Measurements from ENCODE around the gene FOXP4.
A peak's percentile ranks its signal among the peaks of the same experiment; 100 is the strongest.

Gene FOXP4

GRCh38 chr6:41553405-41553999, 7.3 kb downstream of the FOXP4 start:
- Histone ChIP-seq H3K9me3 (ENCODE audit: control insufficient read depth, low read length) (no peaks in the 10 kb centered on the region), H3K4me3 (ENCODE audit: low read length) (no peak overlapping the region), H3K4me1 (ENCODE audit: control insufficient read depth, insufficient read depth, low read length) (peaks cover 71% of the 10 kb centered on the region), H3K27me3 (ENCODE audit: control insufficient read depth, insufficient read depth, low read length) (no peaks in the 10 kb centered on the region), H3K36me3 (ENCODE audit: control insufficient read depth, insufficient read depth, low read length) (peaks cover 4% of the 10 kb centered on the region), H3K9ac (ENCODE audit: low read length) (no peak overlapping the region)

GRCh38 chr6:41555326-41556300, 9.4 kb downstream of the FOXP4 start:
- Histone ChIP-seq H3K4me1 (ENCODE audit: control insufficient read depth, insufficient read depth, low read length) (peaks cover 71% of the 10 kb centered on the region), H3K27me3 (ENCODE audit: control insufficient read depth, insufficient read depth, low read length) (no peaks in the 10 kb centered on the region), H3K36me3 (ENCODE audit: control insufficient read depth, insufficient read depth, low read length) (peaks cover 7% of the 10 kb centered on the region), H3K9me3 (ENCODE audit: control insufficient read depth, low read length) (no peaks in the 10 kb centered on the region), H3K4me3 (ENCODE audit: low read length) (no peak overlapping the region), H3K9ac (ENCODE audit: low read length) (peak overlapping the region; percentile 12)

- Histone ChIP-seq H3K36me3 (ENCODE audit: control insufficient read depth, insufficient read depth, low read length) (peaks cover 7% of the 10 kb centered on the region), H3K4me1 (ENCODE audit: control insufficient read depth, insufficient read depth, low read length) (peaks cover 70% of the 10 kb centered on the region), H3K9me3 (ENCODE audit: control insufficient read depth, low read length) (no peaks in the 10 kb centered on the region), H3K9ac (ENCODE audit: low read length) (no peak overlapping the region), H3K27me3 (ENCODE audit: control insufficient read depth, insufficient read depth, low read length) (no peaks in the 10 kb centered on the region), H3K4me3 (ENCODE audit: low read length) (no peak overlapping the region)
Observed at GRCh38 chr6:41557335-41557734, 11.2 kb downstream of the FOXP4 start.

GRCh38 chr6:41558033-41558807, 12.0 kb downstream of the FOXP4 start:
- Histone ChIP-seq H3K4me1 (ENCODE audit: control insufficient read depth, insufficient read depth, low read length) (peaks cover 71% of the 10 kb centered on the region), H3K9ac (ENCODE audit: low read length) (no peak overlapping the region), H3K4me3 (ENCODE audit: low read length) (no peak overlapping the region), H3K27me3 (ENCODE audit: control insufficient read depth, insufficient read depth, low read length) (no peaks in the 10 kb centered on the region), H3K9me3 (ENCODE audit: control insufficient read depth, low read length) (no peaks in the 10 kb centered on the region), H3K36me3 (ENCODE audit: control insufficient read depth, insufficient read depth, low read length) (peaks cover 7% of the 10 kb centered on the region)

GRCh38 chr6:41559655-41560427, 13.7 kb downstream of the FOXP4 start:
- H3K9me3 ChIP-seq (ENCODE audit: control insufficient read depth, low read length), result no peaks in the 10 kb centered on the region
- H3K9ac ChIP-seq (ENCODE audit: low read length), result peak overlapping the region; percentile 62
- no peak overlapping the region for H3K4me3 ChIP-seq (ENCODE audit: low read length)
- H3K4me1 ChIP-seq (ENCODE audit: control insufficient read depth, insufficient read depth, low read length), result peaks cover 62% of the 10 kb centered on the region
- peaks cover 11% of the 10 kb centered on the region for H3K36me3 ChIP-seq (ENCODE audit: control insufficient read depth, insufficient read depth, low read length)
- no peaks in the 10 kb centered on the region for H3K27me3 ChIP-seq (ENCODE audit: control insufficient read depth, insufficient read depth, low read length)

GRCh38 chr6:41560431-41561192, 14.4 kb downstream of the FOXP4 start:
- Histone ChIP-seq H3K36me3 (ENCODE audit: control insufficient read depth, insufficient read depth, low read length) (peaks cover 12% of the 10 kb centered on the region), H3K27me3 (ENCODE audit: control insufficient read depth, insufficient read depth, low read length) (no peaks in the 10 kb centered on the region), H3K9me3 (ENCODE audit: control insufficient read depth, low read length) (no peaks in the 10 kb centered on the region), H3K4me1 (ENCODE audit: control insufficient read depth, insufficient read depth, low read length) (peaks cover 62% of the 10 kb centered on the region), H3K9ac (ENCODE audit: low read length) (peak overlapping the region; percentile 62), H3K4me3 (ENCODE audit: low read length) (no peak overlapping the region)

- no peaks in the 10 kb centered on the region for H3K27me3 ChIP-seq (ENCODE audit: control insufficient read depth, insufficient read depth, low read length)
- H3K36me3 ChIP-seq (ENCODE audit: control insufficient read depth, insufficient read depth, low read length), result peaks cover 16% of the 10 kb centered on the region
- peak overlapping the region; percentile 62 for H3K9ac ChIP-seq (ENCODE audit: low read length)
- H3K9me3 ChIP-seq (ENCODE audit: control insufficient read depth, low read length), result no peaks in the 10 kb centered on the region
- peaks cover 62% of the 10 kb centered on the region for H3K4me1 ChIP-seq (ENCODE audit: control insufficient read depth, insufficient read depth, low read length)
- H3K4me3 ChIP-seq (ENCODE audit: low read length), result no peak overlapping the region
Observed at GRCh38 chr6:41561416-41561815, 15.2 kb downstream of the FOXP4 start.

- peaks cover 16% of the 10 kb centered on the region for H3K36me3 ChIP-seq (ENCODE audit: control insufficient read depth, insufficient read depth, low read length)
- peak overlapping the region; percentile 25 for H3K9ac ChIP-seq (ENCODE audit: low read length)
- no peak overlapping the region for H3K4me3 ChIP-seq (ENCODE audit: low read length)
- no peaks in the 10 kb centered on the region for H3K27me3 ChIP-seq (ENCODE audit: control insufficient read depth, insufficient read depth, low read length)
- peaks cover 60% of the 10 kb centered on the region for H3K4me1 ChIP-seq (ENCODE audit: control insufficient read depth, insufficient read depth, low read length)
- no peaks in the 10 kb centered on the region for H3K9me3 ChIP-seq (ENCODE audit: control insufficient read depth, low read length)
Observed at GRCh38 chr6:41561931-41562911, 16.0 kb downstream of the FOXP4 start.

GRCh38 chr6:41563060-41563776, 17.0 kb downstream of the FOXP4 start:
- Histone ChIP-seq H3K9ac (ENCODE audit: low read length) (peak overlapping the region; percentile 25), H3K4me1 (ENCODE audit: control insufficient read depth, insufficient read depth, low read length) (peaks cover 59% of the 10 kb centered on the region), H3K27me3 (ENCODE audit: control insufficient read depth, insufficient read depth, low read length) (no peaks in the 10 kb centered on the region)

More at GRCh38 chr6:41563060-41563776, 17.0 kb downstream of the FOXP4 start:
- no peaks in the 10 kb centered on the region for H3K9me3 ChIP-seq (ENCODE audit: control insufficient read depth, low read length)
- no peak overlapping the region for H3K4me3 ChIP-seq (ENCODE audit: low read length)
- peaks cover 15% of the 10 kb centered on the region for H3K36me3 ChIP-seq (ENCODE audit: control insufficient read depth, insufficient read depth, low read length)
